Fibroblast of skin of scalp (primary cell): ENCODE data around the gene KLHL7. TPM values are rescaled to one million over a fixed set of nuclear protein-coding genes. Genes with fewer than 3 reads are reported as not detected.

ENCODE experiments used
- DNase-seq: peaks from one replicate; pipeline ENCODE4 v3.0.0-alpha.2; 2013
- polyA plus RNA-seq, 2 experiments: library from polyadenylated mRNA; unstranded; fragments of 120-200 nt; gene quantifications; one replicate each; pipeline ENCODE4 v1.2.1, GENCODE V29; 2013; ENCODE audit not compliant: insufficient read length in 2 of 2

Gene KLHL7
- polyA plus RNA-seq (2013, experiment 1 of 2; ENCODE audit: insufficient read length): 22.2 TPM
- polyA plus RNA-seq (2013, experiment 2 of 2; ENCODE audit: insufficient read length): 28.2 TPM

- DNase-seq: peak; percentile 92
Observed at GRCh38 chr7:23105644-23106056, at the start of gene KLHL7. TSS of gene KLHL7 (plus strand) at chr7:23105785. CDS start at chr7:23106027, 242 bp downstream.

DNA sequence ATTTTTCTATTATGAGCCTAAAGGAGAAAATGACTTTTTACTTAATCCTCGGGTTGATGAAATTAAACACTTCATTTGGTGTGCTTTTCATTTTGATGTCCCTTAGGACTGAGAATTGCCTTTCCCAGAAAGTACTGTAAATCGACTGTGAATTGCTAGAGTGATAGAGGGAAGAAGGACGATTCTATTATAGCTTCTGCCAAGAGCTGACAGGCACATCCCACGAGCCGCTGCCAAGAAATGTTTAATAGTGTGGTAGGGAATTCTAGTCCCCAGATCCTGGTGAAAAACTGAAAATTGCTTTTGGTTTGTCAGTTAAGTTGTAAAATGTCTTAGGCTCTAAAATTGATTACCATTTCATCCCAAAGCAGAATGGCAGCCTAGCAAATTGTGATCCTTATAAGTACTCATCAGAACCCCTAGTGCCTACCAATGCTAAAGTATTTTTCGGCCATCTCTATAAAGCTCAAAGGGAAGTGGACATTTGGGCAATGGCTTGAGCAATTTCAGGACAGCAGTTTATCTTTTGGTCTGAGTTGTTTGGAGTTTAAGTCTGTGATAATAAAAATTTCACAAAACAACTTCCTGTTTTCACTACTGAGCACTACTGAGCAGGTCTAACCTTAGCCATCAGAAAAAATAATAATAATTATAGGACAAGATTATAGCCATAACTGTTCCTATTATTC is 47.0 kb upstream of the KLHL7 start:
- DNase-seq: no peak

- no peak for DNase-seq
Observed at GRCh38 chr7:23061327-23061726, 44.3 kb upstream of the KLHL7 start.

DNA sequence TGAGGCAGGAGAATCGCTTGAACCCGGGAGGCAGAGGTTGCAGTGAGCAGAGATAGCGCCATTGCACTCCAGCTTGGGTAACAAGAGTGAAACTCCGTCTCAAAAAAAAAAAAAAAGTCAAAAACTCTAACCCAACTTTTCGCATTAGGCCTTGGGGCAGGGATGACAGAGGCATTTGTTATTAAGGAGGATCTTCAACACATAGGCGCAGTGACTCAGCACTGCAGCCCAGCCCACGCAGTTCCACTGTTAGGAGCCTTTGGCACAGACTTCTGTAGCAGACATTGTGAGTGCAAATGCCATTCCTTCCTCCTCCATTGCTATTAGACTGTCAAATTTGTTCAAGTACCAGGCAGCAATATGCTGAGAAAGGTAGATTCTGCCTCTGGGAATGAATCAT is 43.1 kb upstream of the KLHL7 start:
- DNase-seq: peak; percentile 37

DNA sequence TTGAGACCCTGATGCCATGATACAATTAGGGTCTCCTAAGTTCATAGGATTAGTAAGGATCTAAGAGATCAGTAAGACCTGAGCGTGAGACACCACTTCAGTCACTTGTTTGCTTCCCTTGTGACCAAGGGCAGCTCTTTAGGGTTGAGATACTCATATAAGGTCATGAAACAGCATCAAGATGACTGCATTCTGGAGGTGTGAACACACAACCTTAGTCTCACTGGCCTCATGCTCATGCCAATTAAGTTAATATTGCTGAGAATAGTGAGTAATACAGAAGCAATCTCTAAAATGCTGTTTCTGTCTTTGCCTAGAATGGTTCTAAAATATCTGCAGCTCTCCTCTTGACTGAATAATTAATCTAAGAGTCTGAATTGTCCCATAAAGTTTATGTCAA is 39.6 kb upstream of the KLHL7 start:
- DNase-seq: peak; percentile 65

DNA sequence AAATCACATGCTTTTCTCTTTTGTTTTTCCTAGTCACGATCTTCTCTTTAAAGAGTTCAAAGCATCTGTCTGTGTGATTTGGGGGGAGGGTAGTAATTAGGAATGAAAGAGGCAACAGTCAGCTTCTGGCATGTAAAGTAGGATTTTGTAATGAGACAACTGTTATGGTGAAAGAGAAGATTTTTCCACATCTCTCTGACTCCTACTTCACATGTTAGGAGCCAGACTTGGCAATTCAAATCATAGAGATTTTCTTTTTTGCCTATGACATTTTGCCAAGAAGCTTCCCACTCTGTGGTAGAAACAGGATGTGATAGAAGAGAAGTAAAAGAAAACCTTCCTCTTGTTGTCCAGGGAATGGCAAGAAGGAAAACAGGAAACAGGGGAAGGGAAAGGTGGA is 38.3 kb upstream of the KLHL7 start:
- DNase-seq: peak; percentile 38

DNA sequence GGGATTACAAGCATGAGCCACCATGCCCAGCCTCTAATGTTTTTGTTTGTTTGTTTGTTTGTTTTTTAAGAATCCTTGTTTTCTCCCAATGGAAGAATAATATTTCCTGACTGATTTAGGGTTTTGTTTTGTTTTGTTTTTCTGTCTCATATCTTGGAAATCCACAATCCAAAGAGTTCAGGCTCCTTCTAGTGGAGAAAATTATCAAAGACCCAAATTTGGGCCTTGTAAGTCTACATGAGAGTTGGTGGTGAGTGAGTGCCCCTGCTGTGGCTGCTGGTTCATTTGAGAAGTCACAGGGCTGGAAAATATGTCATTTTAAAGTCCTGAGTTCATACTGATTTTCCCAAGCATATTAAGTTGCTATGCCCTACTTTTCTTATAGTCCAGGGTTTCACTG is 33.5 kb upstream of the KLHL7 start:
- peak; percentile 55 for DNase-seq

DNA sequence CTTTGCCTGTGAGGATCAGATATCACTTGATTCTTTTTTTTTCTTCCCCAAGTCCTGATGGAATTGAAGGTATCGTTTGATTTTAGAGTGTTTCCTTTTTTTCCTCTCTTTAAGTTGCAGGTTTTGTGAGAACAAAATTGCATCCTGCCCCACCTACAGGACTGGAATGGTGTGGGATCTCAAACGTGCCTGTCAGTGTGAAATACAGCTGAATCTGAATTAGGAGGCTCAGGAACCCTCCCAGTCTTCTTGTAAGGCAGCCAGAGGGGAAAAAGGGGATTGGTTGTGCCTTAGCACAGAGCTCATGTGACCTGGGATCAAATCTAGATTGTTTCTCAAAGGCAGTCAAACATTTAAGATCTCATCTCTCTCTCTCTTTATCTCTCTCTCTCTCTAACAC is 32.7 kb upstream of the KLHL7 start:
- no peak for DNase-seq

DNA sequence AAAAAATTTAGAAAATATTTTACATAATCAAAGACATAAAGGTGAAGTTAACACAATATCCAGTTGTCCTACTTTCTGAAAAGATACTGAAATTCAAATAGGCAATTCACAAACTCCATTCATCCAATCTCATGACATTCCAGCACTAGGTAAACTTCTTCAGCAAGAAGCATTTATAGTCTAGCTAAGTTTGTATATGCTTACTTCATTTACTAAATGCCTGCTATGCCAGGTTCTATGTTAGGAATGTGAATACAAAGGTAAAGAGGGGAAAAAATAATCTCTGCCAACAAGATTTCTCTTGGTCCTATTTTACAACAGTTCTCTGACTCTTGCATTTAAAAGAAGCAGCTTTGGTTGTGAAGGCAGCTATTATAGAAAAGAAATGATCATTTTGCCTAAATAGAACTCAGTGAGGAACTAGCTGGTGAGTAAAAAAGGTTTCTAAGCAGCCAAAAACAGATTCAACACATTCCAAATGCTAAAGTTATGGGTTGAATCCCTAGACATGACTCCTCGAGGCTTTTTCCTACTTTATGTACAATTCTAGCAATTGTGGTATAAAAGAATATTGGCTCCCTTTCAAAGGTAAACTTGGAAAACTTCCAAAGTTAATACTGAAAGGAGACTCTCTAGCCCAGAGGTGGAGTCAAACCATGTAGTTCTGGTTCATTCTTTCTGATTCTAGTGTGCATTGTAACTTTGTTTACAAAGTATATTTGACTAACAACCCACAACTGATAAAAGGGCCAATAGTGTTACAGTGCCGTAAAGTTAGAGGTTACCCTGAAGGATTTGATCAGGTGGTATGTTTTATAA is 30.9 kb upstream of the KLHL7 start:
- no peak for DNase-seq

- no peak for DNase-seq
Observed at GRCh38 chr7:23075571-23075970, 30.0 kb upstream of the KLHL7 start.

DNA sequence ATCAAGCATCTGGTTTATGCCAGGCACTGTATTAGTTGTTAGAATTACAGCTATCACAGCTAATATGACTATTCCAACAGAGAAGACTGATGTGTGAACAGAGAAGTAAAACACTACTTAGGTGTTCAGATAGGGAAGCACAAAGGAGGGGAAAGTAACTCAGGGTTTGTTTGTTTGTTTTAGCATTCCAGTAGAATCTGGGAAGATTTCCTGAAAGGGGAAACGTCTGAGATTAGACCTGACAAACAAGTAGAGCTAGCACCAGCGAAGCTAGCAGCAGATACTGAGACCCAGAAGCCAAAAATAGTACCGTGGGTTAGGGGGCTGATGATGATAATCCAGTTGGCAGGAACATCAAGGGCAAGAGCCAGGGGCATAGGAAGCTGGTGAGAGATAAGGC is 28.8 kb upstream of the KLHL7 start:
- DNase-seq: no peak

GRCh38 chr7:23093111-23093510 is 12.5 kb upstream of the KLHL7 start:
- peak; percentile 56 for DNase-seq

DNA sequence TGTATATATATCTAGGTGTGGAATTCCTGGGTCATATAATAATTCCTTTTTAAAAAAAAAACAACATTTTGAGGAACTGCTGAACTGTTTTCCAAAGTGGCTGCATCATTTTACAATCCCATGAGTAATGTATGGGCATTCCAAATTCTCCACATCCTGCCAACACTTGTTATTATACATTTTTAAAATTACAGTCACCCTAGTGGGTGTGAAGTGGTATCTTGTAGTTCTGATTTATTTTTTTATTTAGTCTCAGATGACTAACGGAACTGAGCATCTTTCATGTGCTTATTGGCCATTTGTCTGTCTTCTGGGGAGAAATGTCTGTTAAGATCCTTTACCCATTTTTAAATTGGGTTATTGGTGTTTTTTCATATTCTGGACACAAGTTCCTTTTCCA is 12.0 kb upstream of the KLHL7 start:
- peak; percentile 91 for DNase-seq

- DNase-seq: no peak
Observed at GRCh38 chr7:23096518-23097290, 8.9 kb upstream of the KLHL7 start.

DNA sequence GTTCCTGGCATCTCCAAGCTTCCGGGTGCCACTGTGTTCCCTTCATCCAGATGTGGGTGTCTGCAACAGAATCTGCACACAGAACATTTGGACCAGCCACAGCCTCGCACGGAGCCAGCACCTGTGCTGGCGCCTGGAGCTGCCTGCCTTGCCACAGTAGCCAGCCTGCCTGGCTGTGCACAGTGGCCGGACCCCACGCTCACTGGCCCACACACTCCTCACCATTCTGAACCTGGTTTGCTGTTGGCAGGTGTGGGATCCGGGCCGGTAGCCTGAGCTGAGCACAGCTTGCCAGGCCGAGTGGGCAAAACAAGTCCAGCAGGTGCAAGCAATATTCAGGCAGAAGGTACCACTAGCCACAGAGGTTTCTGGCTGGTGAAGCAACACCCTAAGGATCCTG is 7.6 kb upstream of the KLHL7 start:
- no peak for DNase-seq

GRCh38 chr7:23098460-23098859 is 7.1 kb upstream of the KLHL7 start:
- DNase-seq: no peak

GRCh38 chr7:23100697-23101096 is 4.9 kb upstream of the KLHL7 start:
- DNase-seq: no peak

DNA sequence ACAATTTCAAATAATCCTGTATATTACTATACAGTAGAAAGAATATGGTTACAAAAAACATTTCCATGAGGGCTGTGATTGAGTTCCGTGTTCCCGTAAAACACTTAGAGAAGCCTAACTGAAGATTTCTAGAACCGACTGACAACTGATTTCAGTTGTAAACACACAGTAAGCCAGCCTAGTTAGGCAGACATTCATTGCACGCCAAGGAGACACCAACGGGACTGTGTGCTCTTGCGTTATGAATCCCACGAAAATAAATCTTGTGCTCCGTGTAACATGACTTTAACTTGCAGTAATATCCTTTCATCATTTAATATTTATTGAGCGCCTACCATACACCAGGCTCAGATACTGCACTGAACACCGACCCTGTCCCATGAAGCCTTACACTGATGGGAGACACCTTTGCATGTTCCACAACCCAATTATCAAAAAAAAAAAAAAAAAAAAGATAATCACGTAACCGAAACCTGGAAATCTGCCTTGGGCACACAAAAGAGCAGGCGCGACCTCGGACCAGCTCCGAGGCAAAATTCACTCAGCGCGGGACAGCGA is 420 bp upstream of the KLHL7 start:
- DNase-seq: no peak

GRCh38 chr7:23106057-23106822 is 655 bp downstream of the KLHL7 start:
- DNase-seq: peak; percentile 48

GRCh38 chr7:23106823-23107663 is 1.5 kb downstream of the KLHL7 start:
- no peak for DNase-seq

DNA sequence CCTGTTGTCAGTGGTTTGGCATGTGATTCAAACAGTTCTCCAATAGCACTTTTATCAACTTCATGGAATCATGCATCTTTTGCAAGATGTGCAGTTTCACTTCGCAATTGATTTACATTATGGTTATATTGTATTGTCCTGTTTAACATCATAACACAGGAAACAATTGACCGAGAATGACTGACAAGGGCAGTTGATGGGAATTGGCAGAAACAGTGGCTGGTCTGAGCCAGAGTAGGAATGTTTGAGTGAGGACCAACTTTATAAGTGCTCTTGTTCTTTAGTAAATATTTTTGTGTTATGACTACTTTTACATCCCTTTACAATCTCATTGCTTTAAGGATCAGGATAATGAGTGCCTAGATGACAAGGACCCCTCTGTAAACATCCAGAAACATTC is 2.2 kb downstream of the KLHL7 start:
- DNase-seq: no peak
